GM12878 (cell line): Measurements from ENCODE around the gene DMRTC2. TPM values are rescaled to one million over a fixed set of nuclear protein-coding genes. Genes with fewer than 3 reads are reported as not detected.

Source experiments
- ATAC-seq: fragments of 200-7000 bp; cut with Tn5 transposase; 3 replicates; pipeline ENCODE4 v1.9.1; 2020; ENCODE audit warnings: mild to moderate bottlenecking, moderate library complexity
- BruUV-seq: library from RNA; stranded (reverse); fragments of 400-500 nt; replicated peaks from 2 replicates; lab custom pipeline; 2021; lab: Mats Ljungman, UMichigan
- CTCF ChIA-PET: fragments of 300-600 bp; sonication (Branson Sonifier 250); formaldehyde crosslinking; extraction: SDS; loops from one replicate; lab custom pipeline; 2021; ENCODE audit warnings: inconsistent platforms; lab: Yijun Ruan, JAX
- POLR2A ChIA-PET: fragments of 350-600 bp; formaldehyde crosslinking; extraction: SDS; loops from one replicate; lab custom pipeline; 2021; ENCODE audit warnings: inconsistent platforms; lab: Charles Lee
- RAD21 ChIA-PET: fragments of 300-600 bp; sonication (Branson Sonifier 250); formaldehyde crosslinking; loops from one replicate; lab custom pipeline; 2023; ENCODE audit warnings: antibody characterized with exemption; ENCODE audit not compliant: unreplicated experiment; lab: Charles Lee
- SMC1A ChIA-PET: fragments of 300-600 bp; sonication (Branson Sonifier 250); formaldehyde crosslinking; loops from one replicate; lab custom pipeline; 2023; ENCODE audit not compliant: unreplicated experiment, uncharacterized antibody; lab: Charles Lee
- DNase-seq: peaks from one replicate; pipeline ENCODE4 v3.0.0-alpha.2; 2011; ENCODE audit warnings: low read depth, low spot score
- FAIRE-seq: peaks from 3 replicates; lab custom pipeline; 2011; peaks lifted over from hg19 to GRCh38; lab: Jason Lieb, UNC
- H2AFZ ChIP-seq: 2 replicates; pipeline ENCODE4 v1.6.0; 2011; ENCODE audit warnings: low read depth, low read length, control low read depth; ENCODE audit not compliant: control insufficient read depth
- H3K27ac ChIP-seq: 2 replicates; pipeline ENCODE4 v1.5.1; 2011; ENCODE audit warnings: control low read depth; ENCODE audit not compliant: control insufficient read depth, insufficient read depth
- H3K27me3 ChIP-seq, 2 experiments: replicated peaks in 1 of 2; 2 replicates each; pipeline versions ENCODE4 v1.6.0 to v1.6.1; 2011; ENCODE audit warnings: low read length in 1 of 2; ENCODE audit not compliant: control insufficient read depth in 2 of 2, insufficient read depth in 2 of 2
- H3K36me3 ChIP-seq, 2 experiments: 2 replicates each; pipeline ENCODE4 v1.5.1; 2011; ENCODE audit warnings: low read length in 1 of 2; ENCODE audit not compliant: control insufficient read depth in 2 of 2, insufficient read depth in 2 of 2
- H3K4me1 ChIP-seq: 2 replicates; pipeline ENCODE4 v1.6.1; 2011; ENCODE audit warnings: mild to moderate bottlenecking, low read length, moderate library complexity, mixed read lengths; ENCODE audit not compliant: control insufficient read depth, insufficient read depth
- H3K4me2 ChIP-seq: 2 replicates; pipeline ENCODE4 v1.6.0; 2011; ENCODE audit warnings: control low read depth; ENCODE audit not compliant: control insufficient read depth, insufficient read depth
- H3K4me3 ChIP-seq: fragments of 200-600 bp; sonication (generic); 2 replicates; pipeline ENCODE4 v1.5.1; 2016
- H3K79me2 ChIP-seq: 2 replicates; pipeline ENCODE4 v1.6.0; 2011; ENCODE audit warnings: low read length; ENCODE audit not compliant: control insufficient read depth, insufficient read depth
- H3K9ac ChIP-seq: 2 replicates; pipeline ENCODE4 v1.8.0; 2011; ENCODE audit warnings: low read length, control low read depth, mixed read lengths; ENCODE audit not compliant: control insufficient read depth, insufficient read depth
- H3K9me3 ChIP-seq: replicated peaks from 3 replicates; pipeline ENCODE4 v1.5.1; 2011; ENCODE audit warnings: mild to moderate bottlenecking, low read length; ENCODE audit not compliant: control insufficient read depth, insufficient read depth
- H4K20me1 ChIP-seq: 2 replicates; pipeline ENCODE4 v1.6.0; 2011; ENCODE audit not compliant: control insufficient read depth, insufficient read depth
- ATF3 ChIP-seq: IDR thresholded peaks from 2 replicates; pipeline ENCODE4 v1.6.1; 2011; ENCODE audit warnings: low read depth, mild to moderate bottlenecking, low read length, moderate library complexity, borderline replicate concordance; ENCODE audit errors: extremely low read depth
- CBX5 ChIP-seq: sonication (generic); IDR thresholded peaks from 2 replicates; pipeline ENCODE4 v1.6.1; 2016; ENCODE audit warnings: low read depth, moderate library complexity, mild to moderate bottlenecking, inconsistent platforms
- E2F8 ChIP-seq: fragments of 450-650 bp; IDR thresholded peaks from 2 replicates; pipeline ENCODE4 v1.6.1; 2018; ENCODE audit warnings: mild to moderate bottlenecking, low read depth, moderate library complexity; ENCODE audit not compliant: partially characterized antibody
- MAX ChIP-seq: IDR thresholded peaks from 2 replicates; pipeline ENCODE4 v1.6.1; 2012; ENCODE audit warnings: low read depth, low read length, improper control_type of control experiment
- MYC ChIP-seq: IDR thresholded peaks from 2 replicates; pipeline ENCODE4 v1.6.1; 2011; ENCODE audit warnings: mild to moderate bottlenecking, low read length, moderate library complexity, inconsistent platforms; ENCODE audit not compliant: insufficient read depth, insufficient replicate concordance, insufficient read length, severe bottlenecking
- NKRF ChIP-seq: fragments of 450-650 bp; conservative IDR thresholded peaks from 2 replicates; pipeline ENCODE4 v1.6.1; 2017; ENCODE audit warnings: mild to moderate bottlenecking, moderate library complexity
- POU2F2 ChIP-seq: IDR thresholded peaks from 3 replicates; pipeline ENCODE4 v1.6.1; 2011; ENCODE audit warnings: low read depth, mild to moderate bottlenecking, low read length, borderline replicate concordance
- SKIL ChIP-seq: fragments of 450-650 bp; IDR thresholded peaks from 2 replicates; pipeline ENCODE4 v1.6.1; 2017; ENCODE audit warnings: mild to moderate bottlenecking, low read depth, inconsistent platforms; ENCODE audit not compliant: poor library complexity, severe bottlenecking
- SREBF2 ChIP-seq: IDR thresholded peaks from 2 replicates; pipeline ENCODE4 v1.6.1; 2012; ENCODE audit warnings: mild to moderate bottlenecking, low read length
- TCF12 ChIP-seq: IDR thresholded peaks from 2 replicates; pipeline ENCODE4 v1.6.1; 2011; ENCODE audit warnings: low read depth, mild to moderate bottlenecking, low read length
- WGBS: methylation state at CpG from one replicate; pipeline ENCODE4 v1.1.6; 2016; ENCODE audit warnings: low lambda C conversion rate; ENCODE audit not compliant: insufficient replicate concordance, insufficient coverage; ENCODE audit errors: missing lambda C conversion rate; 5-methylcytosine and 5-hydroxymethylcytosine counted together
- in situ Hi-C: fragments of 300-500 bp; cut with MboI; formaldehyde crosslinking; loops from 9 replicates; pipeline ENCODE4 v1.14.3; 2018; ENCODE audit warnings: mixed read lengths
- intact Hi-C: fragments of 100-400 bp; cut with micrococcal nuclease; formaldehyde crosslinking; loops from one replicate; pipeline ENCODE4 v1.14.2; 2022; ENCODE audit not compliant: unreplicated experiment
- polyA plus RNA-seq, 11 experiments: library from polyadenylated mRNA; depleted of rRNA in 4 of 11; unstranded in 6 of 11; stranded (reverse) in 5 of 11; fragments of >200 nt; fragmentation: Nextera tagmentation in 4 of 11; fragmentation: Illumina TruSeq in 1 of 11; extraction: Ambion mirVana in 4 of 11; extraction: Trizol in 1 of 11; gene quantifications; 1 replicate in 1 of 11; 2 replicates in 10 of 11; pipeline versions ENCODE4 v1.2.1 to v1.2.3, GENCODE V29; 2011 to 2016; ENCODE audit warnings: inconsistent platforms in 2 of 11, missing spikeins in 2 of 11, low read depth in 1 of 11
- total RNA-seq, 4 experiments: library from RNA; depleted of rRNA in 3 of 4; stranded (reverse); fragments of >200 nt in 3 of 4; fragmentation: Illumina TruSeq in 1 of 4; extraction: Trizol in 1 of 4; gene quantifications; 2 replicates each; pipeline versions ENCODE4 v1.2.1 to v1.2.3, GENCODE V29; 2013 to 2021

The DMRTC2 gene
- total and polyA plus RNA-seq, 10 of the 15 experiments (the other 5 are each of a cell fraction or from before 2014, with no cell fraction given) = not detected

- intact Hi-C loops = no loop called here
- no peaks in the 10 kb centered on the region; the same call in 2 of the 3 replicates for H3K9me3 ChIP-seq
- H3K4me1 ChIP-seq = no peaks in the 10 kb centered on the region
- CTCF ChIA-PET = interaction anchor here (4.5 kb wide), 1 partner anchor 15 kb away, joined by 24 read pairs; no protein-coding TSS in a partner anchor
- SMC1A ChIA-PET = no interaction called here
- H3K36me3 ChIP-seq = no peaks in the 10 kb centered on the region
- POLR2A ChIA-PET = no interaction called here
- BruUV-seq = no TSS peak
- H3K9ac ChIP-seq = no peak overlapping the region
- no peak overlapping the region for H3K4me2 ChIP-seq
- H3K27ac ChIP-seq = no peak overlapping the region
- 0% methylated on average over 5 of the region's 5 CpGs for WGBS
- RAD21 ChIA-PET = no interaction called here
- H3K79me2 ChIP-seq = no peaks in the 10 kb centered on the region
- H3K4me3 ChIP-seq = no peak overlapping the region
- in situ Hi-C loops = no loop called here
- peaks cover 1 to 8% of the 10 kb centered on the region in 2 experiments; a peak in 3 of 4 replicates for H3K27me3 ChIP-seq
- no peak for DNase-seq
- TF ChIP-seq CBX5 = no peak
- TF ChIP-seq TCF12 = no peak
- TF ChIP-seq ATF3 = no peak
- no peak for TF ChIP-seq NKRF
- no peak for TF ChIP-seq POU2F2
- TF ChIP-seq E2F8 = no peak
- TF ChIP-seq MYC = no peak
- TF ChIP-seq SKIL = no peak
- TF ChIP-seq MAX = no peak
- TF ChIP-seq SREBF2 = no peak
- H2AFZ ChIP-seq = no peak overlapping the region
- no peaks in the 10 kb centered on the region for H4K20me1 ChIP-seq
- FAIRE-seq = no peak
- ATAC-seq = no peak
These were observed 5.5 kb downstream of the DMRTC2 start for GRCh38 chr19:41850381-41850780.
